SK-N-DZ (cell line): ENCODE data around the gene PGBD1. TPM values are rescaled to one million over a fixed set of nuclear protein-coding genes. Genes with fewer than 3 reads are reported as not detected.

Experiments
- DNase-seq: peaks from one replicate; pipeline ENCODE4 v3.0.0-alpha.2; 2015; ENCODE audit warnings: low spot score
- polyA plus RNA-seq, 2 experiments: library from polyadenylated mRNA; depleted of rRNA; stranded (reverse); fragments of >200 nt; gene quantifications; 2 replicates each; pipeline ENCODE4 v1.2.3, GENCODE V29; 2014

The PGBD1 gene, protein sequence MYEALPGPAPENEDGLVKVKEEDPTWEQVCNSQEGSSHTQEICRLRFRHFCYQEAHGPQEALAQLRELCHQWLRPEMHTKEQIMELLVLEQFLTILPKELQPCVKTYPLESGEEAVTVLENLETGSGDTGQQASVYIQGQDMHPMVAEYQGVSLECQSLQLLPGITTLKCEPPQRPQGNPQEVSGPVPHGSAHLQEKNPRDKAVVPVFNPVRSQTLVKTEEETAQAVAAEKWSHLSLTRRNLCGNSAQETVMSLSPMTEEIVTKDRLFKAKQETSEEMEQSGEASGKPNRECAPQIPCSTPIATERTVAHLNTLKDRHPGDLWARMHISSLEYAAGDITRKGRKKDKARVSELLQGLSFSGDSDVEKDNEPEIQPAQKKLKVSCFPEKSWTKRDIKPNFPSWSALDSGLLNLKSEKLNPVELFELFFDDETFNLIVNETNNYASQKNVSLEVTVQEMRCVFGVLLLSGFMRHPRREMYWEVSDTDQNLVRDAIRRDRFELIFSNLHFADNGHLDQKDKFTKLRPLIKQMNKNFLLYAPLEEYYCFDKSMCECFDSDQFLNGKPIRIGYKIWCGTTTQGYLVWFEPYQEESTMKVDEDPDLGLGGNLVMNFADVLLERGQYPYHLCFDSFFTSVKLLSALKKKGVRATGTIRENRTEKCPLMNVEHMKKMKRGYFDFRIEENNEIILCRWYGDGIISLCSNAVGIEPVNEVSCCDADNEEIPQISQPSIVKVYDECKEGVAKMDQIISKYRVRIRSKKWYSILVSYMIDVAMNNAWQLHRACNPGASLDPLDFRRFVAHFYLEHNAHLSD
- 9.2 and 11.0 TPM in 2 replicates for polyA plus RNA-seq (2014; cell fraction: cytosol; rRNA removed)
- polyA plus RNA-seq (2014; cell fraction: nucleus; rRNA removed): 14.2 and 15.5 TPM in 2 replicates

- DNase-seq: peak; percentile 85
These were observed at the start of gene PGBD1 for GRCh38 chr6:28281288-28282064. Gene PGBD1, plus strand, starts transcription at chr6:28281572. Its CDS starts 2,242 bp downstream, at chr6:28283814.

GRCh38 chr6:28232785-28233184 is 48.6 kb upstream of the PGBD1 start:
- DNase-seq: no peak

- no peak for DNase-seq
These were observed 45.4 kb upstream of the PGBD1 start for GRCh38 chr6:28235912-28236452.

GRCh38 chr6:28239636-28240035 is 41.7 kb upstream of the PGBD1 start:
- no peak for DNase-seq

DNA sequence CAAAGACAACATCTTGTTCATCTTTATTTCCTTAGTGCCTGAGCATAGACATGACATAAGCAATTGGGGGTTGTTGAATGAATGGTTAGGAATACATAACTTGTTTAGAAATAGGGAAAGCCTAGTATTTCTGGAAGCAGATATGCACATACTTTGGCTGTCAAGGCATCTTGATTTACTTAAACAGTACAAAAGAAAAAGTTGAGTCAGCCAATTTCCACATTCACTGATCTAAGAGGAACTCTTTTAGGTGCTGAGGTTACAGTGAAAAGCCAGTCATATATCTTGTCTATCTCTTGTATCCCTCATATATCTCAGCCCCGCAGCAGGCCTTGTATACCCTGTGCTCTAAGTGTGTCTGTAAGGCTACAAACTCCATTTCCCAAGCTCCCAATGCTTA is 40.9 kb upstream of the PGBD1 start:
- DNase-seq: no peak

DNA sequence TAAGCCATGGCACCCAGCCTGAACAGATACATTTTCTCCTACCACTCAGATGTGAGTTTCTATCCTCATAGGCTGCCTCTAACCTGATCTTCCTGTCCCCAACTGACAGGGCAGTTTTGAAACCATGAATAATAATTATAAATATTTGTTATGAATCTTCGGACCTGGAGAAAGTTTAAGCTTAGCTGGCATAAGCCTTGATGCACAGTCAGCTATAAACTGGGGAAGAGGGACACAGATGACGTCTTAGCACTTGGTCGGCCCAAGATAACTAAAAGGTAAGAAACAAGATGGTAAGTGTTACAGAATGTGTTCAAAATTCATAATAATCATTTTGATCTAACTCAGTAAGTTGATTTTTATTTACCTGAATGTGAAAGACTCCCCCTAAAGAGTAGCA is 37.4 kb upstream of the PGBD1 start:
- no peak for DNase-seq

DNA sequence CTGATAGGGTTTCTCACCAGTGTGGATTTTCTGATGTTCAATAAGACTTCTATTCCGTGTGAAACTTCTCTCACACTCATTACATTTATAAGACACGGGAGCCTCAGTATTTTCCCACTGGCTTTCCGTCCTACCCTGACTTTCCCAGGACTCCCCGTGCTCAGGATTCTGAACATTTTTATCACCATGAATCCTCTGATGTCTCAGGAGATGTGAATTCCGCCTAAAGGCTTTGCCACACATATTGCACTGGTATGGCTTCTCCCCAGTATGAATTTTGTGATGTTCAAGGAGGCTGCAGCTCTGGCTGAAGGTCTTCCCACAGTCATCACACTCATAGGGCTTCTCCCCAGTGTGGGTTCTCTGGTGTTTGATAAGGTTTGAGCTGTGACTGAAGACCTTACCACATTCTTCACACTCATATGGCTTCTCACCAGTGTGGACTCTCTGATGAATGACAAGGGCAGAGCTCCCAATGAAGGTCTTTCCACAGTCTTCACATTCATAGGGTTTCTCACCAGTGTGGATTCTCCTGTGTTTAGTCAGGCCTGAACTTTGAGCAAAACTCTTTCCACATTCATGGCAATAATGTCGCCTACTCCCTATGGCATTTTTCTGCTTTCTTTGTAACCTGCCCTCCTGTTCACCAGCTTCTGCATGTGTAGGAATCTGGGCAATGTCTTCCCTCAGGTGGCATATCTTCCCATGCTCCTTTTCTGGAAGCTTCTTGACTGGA is 36.0 kb upstream of the PGBD1 start:
- DNase-seq: no peak

DNA sequence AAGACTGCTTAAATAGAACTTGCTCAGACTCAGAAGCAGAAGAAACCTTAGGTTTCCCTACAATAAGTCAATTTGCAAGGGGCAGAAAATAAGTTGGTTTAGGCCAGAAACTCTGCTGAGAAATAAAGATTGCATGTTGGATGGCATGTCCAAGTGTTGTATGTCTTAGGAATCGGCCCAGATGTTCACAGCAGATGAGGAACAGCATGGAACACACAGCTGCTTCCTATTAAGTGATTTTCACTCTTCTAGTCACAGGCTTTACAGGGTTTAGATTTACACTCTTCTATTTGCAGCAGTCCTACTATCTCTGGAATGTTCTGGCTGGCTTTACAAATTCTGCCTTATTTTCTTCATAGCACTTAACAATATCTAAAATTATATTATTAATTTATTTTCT is 32.5 kb upstream of the PGBD1 start:
- no peak for DNase-seq

- DNase-seq: no peak
These were observed 30.6 kb upstream of the PGBD1 start for GRCh38 chr6:28250747-28251146.

DNA sequence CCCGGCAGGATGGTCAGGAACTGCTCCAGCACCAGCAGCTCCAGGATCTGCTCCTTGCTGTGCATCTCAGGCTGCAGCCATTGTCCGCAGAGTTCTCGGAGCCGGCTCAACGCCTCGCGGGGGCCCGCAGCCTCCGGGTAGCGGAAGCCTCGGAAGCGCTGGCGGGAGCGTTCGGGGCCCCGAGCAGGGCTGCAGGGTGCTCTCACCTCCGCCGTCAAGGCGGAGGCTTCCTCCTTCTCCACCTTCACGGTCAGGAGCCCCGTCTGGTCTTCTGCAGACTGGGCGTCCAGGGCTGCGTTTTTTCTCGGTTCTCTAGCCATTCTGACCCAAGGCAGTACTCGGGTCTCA is 29.7 kb upstream of the PGBD1 start:
- no peak for DNase-seq

GRCh38 chr6:28252009-28252975 is 29.1 kb upstream of the PGBD1 start, which contains the start of gene ZKSCAN4:
Gene ZKSCAN4, minus strand, starts transcription at chr6:28252269. Its CDS starts 289 bp downstream, at chr6:28251980.
- peak; percentile 93 for DNase-seq

GRCh38 chr6:28254121-28254519 is 27.3 kb upstream of the PGBD1 start:
- DNase-seq: no peak

GRCh38 chr6:28257042-28257441 is 24.3 kb upstream of the PGBD1 start:
- no peak for DNase-seq

- DNase-seq: no peak
These were observed 22.2 kb upstream of the PGBD1 start, which contains the start of gene NKAPL for GRCh38 chr6:28258877-28259777. Gene NKAPL, plus strand, starts transcription at chr6:28259297. Its CDS starts 75 bp downstream, at chr6:28259372.

DNA sequence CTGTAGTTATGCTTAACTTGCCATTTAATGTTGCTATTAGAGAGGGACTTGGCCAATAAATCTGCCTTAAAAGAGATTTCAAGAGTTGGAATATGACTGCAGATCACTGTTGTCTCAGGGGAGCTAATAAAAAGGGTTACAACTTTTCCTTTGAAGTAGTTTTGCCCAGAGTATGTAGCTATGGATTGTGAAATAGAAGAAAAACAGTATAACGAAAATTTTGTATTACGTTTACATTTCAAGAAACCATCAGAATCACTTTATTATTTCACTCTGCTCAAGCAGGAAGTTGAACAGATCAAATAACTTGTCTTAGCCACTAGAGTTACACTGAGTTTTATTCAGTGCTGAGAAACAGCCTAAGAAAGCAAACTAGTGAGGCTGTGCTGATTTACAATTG is 17.4 kb upstream of the PGBD1 start:
- DNase-seq: no peak

- DNase-seq: no peak
These were observed 16.5 kb upstream of the PGBD1 start for GRCh38 chr6:28264834-28265401.

DNA sequence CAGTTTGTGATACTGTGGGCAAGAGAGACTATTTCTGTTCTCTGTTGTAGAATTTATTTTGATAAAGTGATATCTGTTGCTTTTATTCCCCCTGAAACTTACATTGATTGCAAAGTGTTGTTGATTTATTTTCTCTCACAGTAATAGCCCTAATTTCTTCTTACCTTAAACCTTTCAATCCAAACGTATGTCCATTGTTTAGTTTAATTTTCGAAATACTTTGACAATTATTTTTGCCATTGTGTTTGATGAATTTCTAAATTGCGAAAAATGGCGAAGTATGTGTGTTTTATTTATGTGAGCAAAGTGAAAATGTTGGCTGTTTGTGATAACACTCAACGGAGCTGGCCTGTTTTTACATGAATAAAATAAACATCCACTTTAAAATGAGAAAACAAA is 14.8 kb upstream of the PGBD1 start:
- DNase-seq: no peak
